Type B pancreatic cell (in vitro differentiated cells): ENCODE data around the gene CD86. TPM values are rescaled to one million over a fixed set of nuclear protein-coding genes. Genes with fewer than 3 reads are reported as not detected.

Source experiments
- DNase-seq: peaks from one replicate; pipeline ENCODE4 v3.0.0; 2021; ENCODE audit warnings: mixed read lengths; ENCODE audit not compliant: unreplicated experiment; ENCODE audit errors: extremely low spot score
- H3K27ac Mint-ChIP-seq: 2 replicates; pipeline ENCODE4 v1.8.0; 2021; ENCODE audit warnings: mild to moderate bottlenecking, mixed read lengths
- H3K27me3 Mint-ChIP-seq: 2 replicates; pipeline ENCODE4 v1.8.0; 2021; ENCODE audit warnings: mixed read lengths
- H3K36me3 Mint-ChIP-seq: 2 replicates; pipeline ENCODE4 v1.8.0; 2021; ENCODE audit warnings: mixed read lengths
- H3K4me1 Mint-ChIP-seq: one replicate; pipeline ENCODE4 v1.8.0; 2021; ENCODE audit warnings: mixed read lengths; ENCODE audit not compliant: unreplicated experiment
- H3K4me3 Mint-ChIP-seq: 2 replicates; pipeline ENCODE4 v1.8.0; 2021; ENCODE audit warnings: mild to moderate bottlenecking, mixed read lengths
- H3K9me3 Mint-ChIP-seq: 2 replicates; pipeline ENCODE4 v1.8.0; 2021; ENCODE audit warnings: mixed read lengths
- total RNA-seq: library from RNA; stranded (reverse); gene quantifications from 2 replicates; pipeline ENCODE4 v1.2.1, GENCODE V29; 2021; ENCODE audit warnings: low replicate concordance
- TF ChIP-seq, protein P1 (sequence below): fragments of 200-600 bp; sonication (generic); conservative IDR thresholded peaks from 2 replicates; pipeline ENCODE4 v1.5.0; 2021; ENCODE audit warnings: antibody characterized with exemption, mild to moderate bottlenecking

Gene CD86
- total RNA-seq, 1 donor from 2014 or later = not detected

DNA sequence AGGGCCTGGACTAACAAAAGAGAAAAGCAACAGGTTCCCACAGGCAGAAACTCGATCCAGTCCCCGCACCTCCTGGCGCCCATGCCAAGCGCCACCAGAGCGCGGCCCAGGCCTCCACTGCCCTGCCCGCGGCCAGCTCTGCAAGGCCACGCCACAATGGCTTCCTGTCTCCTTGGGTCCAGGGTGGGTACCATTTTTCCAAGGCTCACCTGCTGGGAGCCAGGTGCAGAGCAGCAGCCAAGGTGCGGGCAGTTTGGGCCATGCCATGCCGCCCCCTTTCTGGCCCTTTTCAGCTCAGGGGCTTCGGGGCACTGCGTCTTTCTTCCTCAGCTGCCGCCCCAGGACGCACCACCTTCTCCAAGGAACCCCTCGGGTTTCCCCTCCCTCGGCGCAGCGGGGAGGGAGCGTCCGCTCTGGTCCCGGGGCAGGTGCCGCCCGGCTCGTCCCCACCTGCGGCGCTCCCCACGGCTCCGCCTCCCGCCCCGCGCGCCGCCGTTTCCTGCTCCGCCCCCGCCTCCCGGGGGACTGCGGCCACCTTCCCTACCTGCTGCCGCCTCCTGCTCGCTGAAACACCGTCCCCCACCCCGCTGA lies 33.3 kb upstream of the CD86 start, which contains the start of gene ILDR1:
Gene ILDR1 (minus strand): TSS at position 437 of the 591 bp plus-strand sequence. CDS start 170 bp downstream, at position 267.
- peaks cover 40% of the 10 kb centered on the region for H3K27me3 Mint-ChIP-seq
- peak within 1 kb of the TSS; percentile 91 for H3K4me3 Mint-ChIP-seq
- H3K36me3 Mint-ChIP-seq = no peaks in the 10 kb centered on the region
- TF ChIP-seq, protein P1, sequence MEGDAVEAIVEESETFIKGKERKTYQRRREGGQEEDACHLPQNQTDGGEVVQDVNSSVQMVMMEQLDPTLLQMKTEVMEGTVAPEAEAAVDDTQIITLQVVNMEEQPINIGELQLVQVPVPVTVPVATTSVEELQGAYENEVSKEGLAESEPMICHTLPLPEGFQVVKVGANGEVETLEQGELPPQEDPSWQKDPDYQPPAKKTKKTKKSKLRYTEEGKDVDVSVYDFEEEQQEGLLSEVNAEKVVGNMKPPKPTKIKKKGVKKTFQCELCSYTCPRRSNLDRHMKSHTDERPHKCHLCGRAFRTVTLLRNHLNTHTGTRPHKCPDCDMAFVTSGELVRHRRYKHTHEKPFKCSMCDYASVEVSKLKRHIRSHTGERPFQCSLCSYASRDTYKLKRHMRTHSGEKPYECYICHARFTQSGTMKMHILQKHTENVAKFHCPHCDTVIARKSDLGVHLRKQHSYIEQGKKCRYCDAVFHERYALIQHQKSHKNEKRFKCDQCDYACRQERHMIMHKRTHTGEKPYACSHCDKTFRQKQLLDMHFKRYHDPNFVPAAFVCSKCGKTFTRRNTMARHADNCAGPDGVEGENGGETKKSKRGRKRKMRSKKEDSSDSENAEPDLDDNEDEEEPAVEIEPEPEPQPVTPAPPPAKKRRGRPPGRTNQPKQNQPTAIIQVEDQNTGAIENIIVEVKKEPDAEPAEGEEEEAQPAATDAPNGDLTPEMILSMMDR = no peak
- no peaks in the 10 kb centered on the region for H3K4me1 Mint-ChIP-seq
- H3K27ac Mint-ChIP-seq = peak within 1 kb of the TSS; percentile 27
- H3K9me3 Mint-ChIP-seq = no peaks in the 10 kb centered on the region
- DNase-seq = no peak

DNA sequence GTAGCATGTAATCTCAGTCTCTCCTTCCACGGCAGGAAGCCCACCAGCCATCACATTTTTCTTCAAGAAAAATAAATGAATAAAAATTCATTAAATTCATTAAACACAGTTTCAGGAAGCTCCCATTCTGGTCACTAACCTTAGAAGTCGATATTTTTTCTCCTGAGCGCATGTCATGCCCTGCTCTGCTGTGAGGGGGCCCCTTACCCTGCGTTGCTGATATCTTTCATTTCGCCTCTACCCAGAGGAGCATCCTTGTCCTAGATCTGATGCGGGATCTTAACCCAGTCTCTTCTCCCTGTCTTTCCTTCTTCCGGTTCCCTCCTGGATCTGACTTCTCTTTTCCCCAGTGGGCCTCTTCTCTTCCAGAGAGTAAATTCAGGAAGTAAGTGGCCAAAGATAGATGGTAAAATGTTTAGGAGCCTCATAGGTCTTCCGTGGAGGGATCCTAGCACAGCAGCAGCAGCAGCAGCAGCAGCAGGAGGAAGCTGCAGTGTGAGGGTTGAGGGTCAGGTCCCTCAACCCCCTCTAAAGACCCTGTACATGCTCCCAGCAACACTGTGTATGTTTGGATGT lies 31.7 kb upstream of the CD86 start:
- DNase-seq = no peak

DNA sequence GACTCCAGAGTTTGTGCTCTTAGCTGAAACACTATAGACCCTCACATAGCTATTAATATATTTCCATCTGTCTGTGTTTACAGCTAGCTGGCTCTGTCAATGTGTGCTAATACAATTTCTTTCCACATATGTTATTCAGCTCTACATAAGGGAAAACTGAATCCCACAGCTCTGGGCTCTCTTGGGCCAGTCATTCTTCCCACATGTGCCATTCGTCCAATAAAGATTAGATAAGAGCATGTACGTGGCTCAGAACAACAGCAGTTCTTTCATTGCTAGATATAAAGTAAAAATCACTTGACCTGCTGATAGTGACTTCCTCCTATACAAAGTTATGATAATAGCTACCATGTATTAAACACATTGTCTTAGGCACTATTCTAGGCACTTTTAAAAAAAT lies 30.4 kb upstream of the CD86 start:
- Mint-ChIP-seq H3K27ac (no peak overlapping the region), H3K36me3 (no peaks in the 10 kb centered on the region), H3K4me1 (no peaks in the 10 kb centered on the region), H3K4me3 (no peak overlapping the region), H3K9me3 (no peaks in the 10 kb centered on the region), H3K27me3 (peaks cover 30% of the 10 kb centered on the region)
- no peak for DNase-seq
- TF ChIP-seq, protein P1 = no peak

More for the DNA sequence above, 31.7 kb upstream of the CD86 start:
- H3K4me1 Mint-ChIP-seq = no peaks in the 10 kb centered on the region
- peak overlapping the region; percentile 73 for H3K4me3 Mint-ChIP-seq
- H3K36me3 Mint-ChIP-seq = no peaks in the 10 kb centered on the region
- no peaks in the 10 kb centered on the region for H3K9me3 Mint-ChIP-seq
- TF ChIP-seq, protein P1 = no peak
- peaks cover 40% of the 10 kb centered on the region for H3K27me3 Mint-ChIP-seq
- no peak overlapping the region for H3K27ac Mint-ChIP-seq

DNA sequence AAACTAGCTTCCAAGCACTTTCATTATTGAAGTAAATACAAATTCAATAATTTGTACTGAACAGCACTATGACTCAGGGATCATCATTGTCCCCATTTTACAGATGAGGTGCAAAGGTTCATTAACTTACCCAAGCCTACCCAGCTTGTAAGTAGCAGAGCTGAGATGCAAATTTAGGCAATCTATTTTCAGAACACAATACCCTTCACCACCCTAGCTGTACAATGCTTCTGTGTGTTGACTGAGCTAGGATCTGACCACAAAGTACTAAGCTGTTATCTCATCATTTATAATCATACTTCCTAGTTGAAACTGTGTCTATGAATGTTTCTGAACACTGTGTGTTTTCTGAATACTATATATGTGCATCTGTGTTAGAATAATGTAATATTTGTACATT lies 29.9 kb upstream of the CD86 start:
- Mint-ChIP-seq H3K4me1 (no peaks in the 10 kb centered on the region), H3K36me3 (no peaks in the 10 kb centered on the region), H3K27me3 (peaks cover 26% of the 10 kb centered on the region), H3K4me3 (no peak overlapping the region), H3K27ac (no peak overlapping the region), H3K9me3 (no peaks in the 10 kb centered on the region)
- TF ChIP-seq, protein P1 = no peak
- DNase-seq = no peak

DNA sequence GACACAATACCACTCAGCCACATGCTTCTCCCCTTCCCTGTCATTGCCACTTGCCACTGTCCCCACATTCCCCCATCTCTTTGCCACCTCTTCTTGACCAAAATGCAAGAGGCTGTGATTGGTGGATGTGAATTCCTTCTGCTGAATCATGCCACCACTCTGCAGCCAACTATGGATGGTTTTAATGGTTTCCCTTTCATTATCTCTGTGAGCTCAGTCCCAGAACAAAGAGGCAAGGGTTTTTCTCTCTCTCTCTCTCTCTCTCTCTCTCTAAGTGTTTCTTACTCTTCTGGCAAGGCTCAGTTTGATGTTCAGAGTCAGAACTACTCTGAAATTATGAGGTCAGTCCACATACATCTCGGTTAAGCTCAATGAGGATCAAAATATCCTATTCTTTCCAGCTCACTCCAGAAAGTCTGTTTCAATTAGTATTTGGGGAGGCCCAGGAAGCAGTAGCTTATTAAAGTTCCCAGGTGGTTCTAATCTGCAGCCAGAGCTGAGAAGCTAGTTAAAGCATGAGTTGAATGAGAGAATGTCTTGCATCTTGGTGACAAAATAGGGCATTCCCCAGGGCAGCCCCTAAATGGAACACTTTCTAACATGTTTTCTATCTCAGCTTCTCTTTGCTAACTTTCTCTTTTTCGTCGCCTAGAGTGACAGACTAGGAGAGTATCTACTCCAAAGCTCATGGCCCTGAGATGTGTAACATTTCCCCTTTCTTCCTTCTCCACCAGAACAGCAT lies 24.6 kb upstream of the CD86 start:
- Mint-ChIP-seq H3K4me1 (no peaks in the 10 kb centered on the region), H3K36me3 (no peaks in the 10 kb centered on the region), H3K27me3 (peaks cover 2% of the 10 kb centered on the region), H3K9me3 (no peaks in the 10 kb centered on the region), H3K27ac (no peak overlapping the region), H3K4me3 (no peak overlapping the region)
- TF ChIP-seq, protein P1 = no peak
- no peak for DNase-seq
